NCI-H748 (cell line): ENCODE data around the gene SPTBN1.
A peak's percentile ranks its signal among the peaks of the same experiment; 100 is the strongest.

Experiments used
- DNase-seq: peaks from one replicate; lab custom pipeline; 2025; ENCODE audit not compliant: unreplicated experiment; lab: John Stamatoyannopoulos, UW

The SPTBN1 gene

GRCh38 chr2:54549917-54550518 lies 93.9 kb downstream of the SPTBN1 start:
- DNase-seq, result no peak

- DNase-seq, result no peak
Observed at GRCh38 chr2:54550547-54550946, 94.4 kb downstream of the SPTBN1 start.

GRCh38 chr2:54551123-54551756 lies 95.1 kb downstream of the SPTBN1 start:
- DNase-seq, result no peak

GRCh38 chr2:54553075-54553474 lies 96.9 kb downstream of the SPTBN1 start:
- no peak for DNase-seq

- DNase-seq, result no peak
Observed at GRCh38 chr2:54553775-54554174, 97.6 kb downstream of the SPTBN1 start.

- DNase-seq, result no peak
Observed at GRCh38 chr2:54555318-54555837, 99.3 kb downstream of the SPTBN1 start.

- DNase-seq, result no peak
Observed at GRCh38 chr2:54556621-54557121, 100.5 kb downstream of the SPTBN1 start.

- no peak for DNase-seq
Observed at GRCh38 chr2:54557211-54557600, 101.1 kb downstream of the SPTBN1 start.

- DNase-seq, result peak; percentile 73
Observed at GRCh38 chr2:54557601-54558187, 101.6 kb downstream of the SPTBN1 start.

- DNase-seq, result peak; percentile 80
Observed at GRCh38 chr2:54558188-54559005, 102.3 kb downstream of the SPTBN1 start.

GRCh38 chr2:54559006-54559445 lies 102.9 kb downstream of the SPTBN1 start:
- no peak for DNase-seq

- DNase-seq, result peak; percentile 32
Observed at GRCh38 chr2:54559593-54560145, 103.5 kb downstream of the SPTBN1 start.

- no peak for DNase-seq
Observed at GRCh38 chr2:54560146-54560881, 104.2 kb downstream of the SPTBN1 start.

GRCh38 chr2:54561010-54561409 lies 104.9 kb downstream of the SPTBN1 start:
- DNase-seq, result no peak

- DNase-seq, result no peak
Observed at GRCh38 chr2:54564439-54564838, 108.3 kb downstream of the SPTBN1 start.

- no peak for DNase-seq
Observed at GRCh38 chr2:54565551-54565950, 109.4 kb downstream of the SPTBN1 start.

GRCh38 chr2:54566896-54567295 lies 110.8 kb downstream of the SPTBN1 start:
- DNase-seq, result no peak

- no peak for DNase-seq
Observed at GRCh38 chr2:54568876-54569321, 112.8 kb downstream of the SPTBN1 start.

GRCh38 chr2:54569745-54570301 lies 113.7 kb downstream of the SPTBN1 start:
- peak; percentile 22 for DNase-seq

GRCh38 chr2:54570321-54570855 lies 114.3 kb downstream of the SPTBN1 start:
- no peak for DNase-seq
